Airway epithelial cell (primary cell): ENCODE data around the gene FAP. TPM values are rescaled to one million over a fixed set of nuclear protein-coding genes. Genes with fewer than 3 reads are reported as not detected.

Experiments
- total RNA-seq: library from RNA; depleted of rRNA; stranded (reverse); fragments of >200 nt; gene quantifications from 2 replicates; pipeline ENCODE4 v1.2.3, GENCODE V29; 2015

Gene FAP
- total RNA-seq: 3.2 and 4.3 TPM in 2 replicates

GRCh38 chr2:162243294-162243693 lies at the start of gene FAP:
Gene FAP, minus strand, starts transcription at chr2:162243445. Its CDS starts 118 bp downstream, at chr2:162243327.

GRCh38 chr2:162152147-162152546 lies 91.1 kb downstream of the FAP start, which contains the start of gene GCG:
Gene GCG, minus strand, starts transcription at chr2:162152247. Its CDS starts 3,069 bp downstream, at chr2:162149178.

Other genes starting within 250 kb of the FAP start
- 0.35 and 0.60 TPM in 2 replicates for gene DPP4, start 169.2 kb downstream of the FAP start, total RNA-seq
- gene GCG, start 91.2 kb downstream of the FAP start, total RNA-seq: not detected in 2 replicates
- 5.2 and 8.0 TPM in 2 replicates for gene IFIH1, start 75.2 kb upstream of the FAP start, total RNA-seq
- 7.1 TPM in 2 replicates for gene GCA, start 100.7 kb upstream of the FAP start, total RNA-seq